ENCODE results near the gene RNF13.

Gene RNF13

GRCh38 chr3:149812606-149813366 lies at the start of gene RNF13:
Gene RNF13, plus strand, starts transcription at chr3:149813215. Its CDS starts 32,812 bp downstream, at chr3:149846027.
- DNase-seq (ENCODE audit: low read depth, low spot score): peak; percentile 88

GRCh38 chr3:149763565-149764195 lies 49.3 kb upstream of the RNF13 start:
- DNase-seq (ENCODE audit: low read depth, low spot score): no peak

GRCh38 chr3:149764302-149764701 lies 48.7 kb upstream of the RNF13 start:
- DNase-seq (ENCODE audit: low read depth, low spot score): no peak

GRCh38 chr3:149765762-149766334 lies 47.2 kb upstream of the RNF13 start:
- DNase-seq (ENCODE audit: low read depth, low spot score): no peak

- no peak for DNase-seq (ENCODE audit: low read depth, low spot score)
Measured at GRCh38 chr3:149767720-149768119, 45.3 kb upstream of the RNF13 start.

- no peak for DNase-seq (ENCODE audit: low read depth, low spot score)
Measured at GRCh38 chr3:149768704-149769103, 44.3 kb upstream of the RNF13 start.

- no peak for DNase-seq (ENCODE audit: low read depth, low spot score)
Measured at GRCh38 chr3:149770246-149770645, 42.8 kb upstream of the RNF13 start.

GRCh38 chr3:149771652-149772271 lies 41.3 kb upstream of the RNF13 start:
- DNase-seq (ENCODE audit: low read depth, low spot score): peak; percentile 21

- DNase-seq (ENCODE audit: low read depth, low spot score): no peak
Measured at GRCh38 chr3:149772861-149773260, 40.2 kb upstream of the RNF13 start.

GRCh38 chr3:149776170-149776569 lies 36.8 kb upstream of the RNF13 start:
- no peak for DNase-seq (ENCODE audit: low read depth, low spot score)

GRCh38 chr3:149777414-149778214 lies 35.4 kb upstream of the RNF13 start:
- no peak for DNase-seq (ENCODE audit: low read depth, low spot score)

GRCh38 chr3:149781211-149781610 lies 31.8 kb upstream of the RNF13 start:
- DNase-seq (ENCODE audit: low read depth, low spot score): no peak

GRCh38 chr3:149781741-149782140 lies 31.3 kb upstream of the RNF13 start:
- DNase-seq (ENCODE audit: low read depth, low spot score): no peak

- DNase-seq (ENCODE audit: low read depth, low spot score): no peak
Measured at GRCh38 chr3:149783576-149783975, 29.4 kb upstream of the RNF13 start.

- DNase-seq (ENCODE audit: low read depth, low spot score): no peak
Measured at GRCh38 chr3:149784064-149784704, 28.8 kb upstream of the RNF13 start.

- no peak for DNase-seq (ENCODE audit: low read depth, low spot score)
Measured at GRCh38 chr3:149790268-149790667, 22.7 kb upstream of the RNF13 start.

GRCh38 chr3:149790698-149791097 lies 22.3 kb upstream of the RNF13 start:
- no peak for DNase-seq (ENCODE audit: low read depth, low spot score)

- DNase-seq (ENCODE audit: low read depth, low spot score): no peak
Measured at GRCh38 chr3:149792452-149793270, 20.4 kb upstream of the RNF13 start, which contains the start of gene ANKUB1. Gene ANKUB1, minus strand, starts transcription at chr3:149792554. Its CDS starts 188 bp downstream, at chr3:149792366.

- DNase-seq (ENCODE audit: low read depth, low spot score): no peak
Measured at GRCh38 chr3:149796026-149796425, 17.0 kb upstream of the RNF13 start.

- no peak for DNase-seq (ENCODE audit: low read depth, low spot score)
Measured at GRCh38 chr3:149800693-149801092, 12.3 kb upstream of the RNF13 start.
